ENCODE measurements around the gene ZNF536.

Gene ZNF536

DNA sequence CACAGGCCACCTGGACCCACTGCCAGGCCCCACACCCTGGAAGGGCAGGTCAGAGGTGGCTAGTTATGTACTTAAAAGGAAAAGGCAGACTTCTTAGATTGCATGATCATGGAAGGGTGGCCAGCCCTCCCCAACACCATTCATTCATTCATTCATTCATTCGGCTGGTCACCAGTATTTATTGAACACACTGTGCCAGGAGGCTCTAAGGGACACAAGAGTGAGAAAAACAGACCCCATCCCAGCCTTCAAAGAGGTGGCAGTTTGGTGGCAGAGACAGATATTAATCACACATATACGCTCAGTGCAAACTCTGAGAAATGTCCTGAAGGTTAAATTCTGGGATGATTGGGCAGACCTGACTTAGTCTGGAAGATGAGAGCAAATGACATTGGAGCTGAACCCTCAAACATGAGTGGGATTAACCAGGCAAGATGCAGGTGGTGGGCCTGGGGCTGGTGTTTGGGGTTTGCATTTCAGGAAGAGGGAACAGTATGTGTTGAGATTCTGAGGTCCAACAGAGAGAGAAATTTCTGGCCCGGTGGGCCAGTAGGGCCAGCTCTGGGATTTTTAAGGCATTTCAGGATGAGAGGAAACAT lies 147.5 kb downstream of the ZNF536 start:
- in situ Hi-C loops (cut with HindIII; ENCODE audit: low sequenced_read_pairs), result no loop called here

DNA sequence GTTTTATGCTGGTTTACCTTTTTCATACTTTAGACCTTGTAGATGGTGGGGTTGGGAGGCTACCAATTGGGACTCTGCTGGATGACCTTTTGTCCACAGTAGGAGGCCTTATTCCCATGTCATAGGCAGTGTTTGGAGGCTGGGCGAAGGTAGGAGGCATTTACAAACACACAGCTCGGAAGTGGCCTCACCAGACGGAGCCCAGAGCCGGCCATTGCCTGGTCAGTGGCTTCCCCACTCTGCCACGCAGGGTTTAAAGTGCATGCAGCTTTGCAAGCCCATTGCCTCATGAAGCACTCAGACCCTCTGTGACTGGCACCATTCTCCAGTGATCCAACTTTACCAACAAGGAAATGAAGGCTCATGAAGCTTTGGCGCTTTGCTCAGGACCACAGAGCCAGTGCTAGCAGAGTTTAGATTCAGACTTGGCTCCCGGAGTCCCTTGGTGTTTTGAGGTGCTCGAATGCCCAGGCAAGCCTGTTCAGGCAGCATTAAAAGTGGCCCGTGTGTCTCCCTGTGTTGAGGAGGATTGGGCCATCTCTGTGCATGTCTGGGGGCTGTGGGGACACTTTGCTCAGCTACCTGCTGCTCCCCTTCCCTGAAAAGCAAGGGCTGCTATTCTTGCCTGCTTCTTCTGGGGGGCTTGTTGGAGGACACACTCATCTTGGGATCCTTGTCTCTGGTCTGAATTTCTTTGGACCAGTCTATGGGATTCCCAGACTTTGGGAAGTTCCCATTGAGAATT lies 148.7 kb downstream of the ZNF536 start:
- in situ Hi-C loops (cut with HindIII; ENCODE audit: low sequenced_read_pairs), result no loop called here

DNA sequence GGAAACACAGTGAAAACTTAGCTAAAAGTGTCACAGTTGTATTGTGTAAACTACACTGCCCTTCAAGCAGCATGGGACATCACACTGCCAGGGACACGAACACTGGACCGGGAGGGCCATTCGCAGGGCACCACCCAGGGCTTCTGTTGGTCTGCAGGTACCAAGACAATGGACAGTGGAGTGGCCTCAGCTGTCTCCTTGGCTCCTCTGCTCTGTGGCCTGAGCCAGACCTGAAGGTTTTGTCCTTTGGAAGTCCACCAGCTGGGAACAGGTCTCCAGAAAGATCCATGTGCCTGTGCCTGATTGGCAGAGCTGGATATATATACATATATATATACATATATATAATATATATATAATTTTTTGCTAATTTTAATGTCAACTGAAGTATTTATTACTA lies 149.8 kb downstream of the ZNF536 start:
- in situ Hi-C loops (cut with HindIII; ENCODE audit: low sequenced_read_pairs), result no loop called here

DNA sequence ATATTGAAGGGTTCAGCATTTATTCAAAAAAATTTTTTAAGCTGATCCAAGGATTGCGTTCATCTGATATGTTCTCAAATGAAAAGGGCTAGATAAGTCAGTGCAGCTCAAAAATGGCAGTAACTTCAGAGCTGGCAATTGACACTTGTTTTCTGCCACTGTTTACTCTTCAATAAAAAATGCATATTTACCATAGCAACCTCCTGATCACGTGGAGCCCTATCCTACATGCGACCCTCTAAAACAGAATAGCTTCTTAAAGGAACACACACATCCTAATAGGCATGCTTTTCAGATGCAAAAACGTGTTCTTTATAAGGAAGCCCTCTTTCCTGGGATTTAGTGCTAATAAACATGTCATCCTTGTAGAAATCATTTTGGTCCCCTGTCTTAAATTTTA lies 150.2 kb downstream of the ZNF536 start:
- in situ Hi-C loops (cut with HindIII; ENCODE audit: low sequenced_read_pairs), result no loop called here

DNA sequence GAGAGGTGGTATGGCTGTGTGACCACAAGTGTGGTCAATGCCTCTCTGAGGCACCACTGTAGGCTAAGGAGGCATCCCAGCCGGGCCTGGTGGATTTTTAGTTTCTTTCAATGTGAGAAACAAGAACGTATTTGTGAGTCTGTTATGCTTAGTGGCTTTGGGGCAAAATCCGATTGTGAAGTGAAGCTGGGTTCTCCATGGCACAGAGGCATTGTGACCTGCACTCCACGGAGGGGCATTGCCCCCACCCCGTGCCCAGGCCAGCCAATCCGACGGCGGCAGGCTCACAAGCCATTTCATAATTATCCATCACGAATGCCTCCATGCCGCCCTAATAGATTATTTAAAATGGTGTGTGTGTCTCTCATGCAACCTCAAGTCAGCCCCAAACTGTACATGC lies 151.6 kb downstream of the ZNF536 start:
- in situ Hi-C loops (cut with HindIII; ENCODE audit: low sequenced_read_pairs), result no loop called here

DNA sequence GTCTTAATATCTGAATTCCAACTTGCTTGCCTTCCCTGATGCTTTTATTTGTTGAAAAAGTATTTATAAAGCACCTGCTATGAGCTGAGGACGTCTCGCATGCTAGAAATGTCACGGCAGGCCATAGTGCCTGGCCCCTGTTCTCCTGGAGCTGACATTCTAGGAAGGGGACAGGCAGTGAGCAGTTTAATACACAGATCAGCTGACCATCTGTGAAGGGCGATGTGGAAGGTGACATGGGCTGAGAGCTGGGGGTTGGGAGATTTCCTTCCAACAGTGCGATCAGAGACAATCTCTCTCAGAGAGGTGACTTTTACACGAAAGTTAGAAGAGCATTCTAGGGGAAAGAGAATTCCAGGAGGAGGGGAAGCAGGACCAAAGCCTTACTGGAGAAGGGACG lies 153.2 kb downstream of the ZNF536 start:
- in situ Hi-C loops (cut with HindIII; ENCODE audit: low sequenced_read_pairs), result no loop called here

DNA sequence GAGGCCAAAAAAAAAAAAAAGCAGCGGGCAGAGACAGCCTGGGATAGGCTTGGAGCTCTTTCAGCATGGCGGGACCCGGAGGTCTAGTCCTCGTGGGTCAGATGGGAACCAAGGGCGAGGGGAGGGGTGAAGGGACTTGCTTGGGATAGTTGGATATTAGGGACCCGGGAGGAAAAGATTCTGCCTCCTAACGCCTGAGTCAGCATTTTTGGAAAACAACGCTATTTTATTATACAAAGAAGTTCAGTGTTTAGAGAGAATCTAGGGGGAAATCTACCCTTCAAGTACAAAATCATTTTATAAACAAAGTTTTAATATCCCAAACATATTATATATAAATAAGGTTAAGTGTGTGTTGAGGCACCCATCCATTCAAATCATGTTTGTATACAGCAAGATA lies 156.7 kb downstream of the ZNF536 start:
- in situ Hi-C loops (cut with HindIII; ENCODE audit: low sequenced_read_pairs), result no loop called here

DNA sequence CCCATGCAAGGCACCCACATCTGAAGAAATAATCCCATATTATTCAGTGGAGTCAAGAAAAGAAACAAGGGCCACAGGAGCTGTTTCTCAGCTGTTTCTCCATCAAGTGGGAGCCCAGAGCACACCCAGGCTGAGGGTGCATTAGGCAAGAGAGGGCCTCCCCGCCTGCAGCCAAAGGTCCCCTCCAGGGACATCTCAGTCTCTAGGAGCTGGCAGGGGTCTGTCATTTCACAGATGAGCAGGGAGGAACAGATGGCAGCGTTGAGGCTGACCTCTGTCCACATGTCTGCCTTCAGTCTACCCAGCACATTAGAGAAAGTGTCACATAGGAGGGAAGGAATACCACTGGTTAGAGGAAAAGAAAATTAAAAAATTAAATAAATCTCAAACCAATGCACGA lies 157.7 kb downstream of the ZNF536 start:
- in situ Hi-C loops (cut with HindIII; ENCODE audit: low sequenced_read_pairs), result no loop called here

DNA sequence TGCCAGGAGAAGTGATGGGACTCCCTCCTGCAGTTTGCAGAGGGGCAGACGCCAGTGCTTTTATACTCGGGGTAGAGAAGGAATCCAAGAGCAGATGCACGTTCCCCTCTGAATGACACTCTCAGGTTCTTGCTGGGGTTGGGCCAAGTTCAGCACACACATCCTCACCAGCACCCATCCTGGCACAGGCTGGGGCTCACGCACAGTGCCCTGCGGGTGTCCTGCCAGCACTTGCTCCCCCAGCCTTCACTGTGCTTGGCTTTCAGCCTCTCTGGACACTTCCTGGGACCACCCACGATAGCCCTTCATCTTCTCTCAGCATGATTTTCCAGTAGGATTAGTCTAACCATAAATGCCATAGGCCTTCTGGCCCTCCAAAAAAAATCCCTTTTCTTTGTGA lies 158.6 kb downstream of the ZNF536 start:
- in situ Hi-C loops (cut with HindIII; ENCODE audit: low sequenced_read_pairs), result no loop called here

DNA sequence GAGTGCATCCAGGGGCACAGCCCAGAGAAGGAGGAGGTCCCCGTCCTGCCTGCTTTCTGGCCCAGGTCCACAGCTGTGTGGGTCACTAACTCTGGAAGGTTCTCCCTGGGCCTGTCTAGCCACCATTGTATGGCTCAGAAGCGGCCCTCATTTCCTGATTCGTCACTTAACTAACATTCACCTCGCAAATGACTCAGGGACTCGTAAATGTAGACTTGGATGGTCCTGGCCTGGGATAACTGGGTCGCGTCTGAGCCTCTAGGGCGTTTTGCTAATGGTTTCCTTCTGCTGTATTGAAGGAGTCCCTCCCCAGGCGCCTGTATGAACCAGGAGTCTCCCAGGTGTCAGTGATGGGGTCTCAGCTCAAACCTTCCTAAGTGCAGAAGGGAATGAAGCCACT lies 162.8 kb downstream of the ZNF536 start:
- in situ Hi-C loops (cut with HindIII; ENCODE audit: low sequenced_read_pairs), result no loop called here

DNA sequence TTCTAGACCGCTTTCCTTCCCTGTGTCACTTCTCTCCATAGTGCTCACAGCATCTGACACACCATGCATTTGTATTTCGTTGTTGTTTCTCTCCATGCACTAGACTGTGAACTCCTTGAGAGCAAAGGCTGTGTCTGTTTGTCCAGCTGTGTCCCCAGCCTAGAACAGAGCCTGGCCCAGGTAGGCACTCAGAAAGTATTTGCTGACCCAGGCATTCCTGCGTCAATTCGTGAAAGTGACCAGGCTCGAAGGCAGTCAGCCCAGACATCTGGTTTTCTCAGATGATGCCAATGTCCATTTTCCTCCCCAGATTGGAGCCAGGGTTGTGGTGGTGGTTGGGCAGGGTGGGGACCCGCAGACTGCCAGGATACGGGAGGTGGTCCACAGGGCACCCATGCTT lies 164.8 kb downstream of the ZNF536 start:
- in situ Hi-C loops (cut with HindIII; ENCODE audit: low sequenced_read_pairs), result no loop called here

DNA sequence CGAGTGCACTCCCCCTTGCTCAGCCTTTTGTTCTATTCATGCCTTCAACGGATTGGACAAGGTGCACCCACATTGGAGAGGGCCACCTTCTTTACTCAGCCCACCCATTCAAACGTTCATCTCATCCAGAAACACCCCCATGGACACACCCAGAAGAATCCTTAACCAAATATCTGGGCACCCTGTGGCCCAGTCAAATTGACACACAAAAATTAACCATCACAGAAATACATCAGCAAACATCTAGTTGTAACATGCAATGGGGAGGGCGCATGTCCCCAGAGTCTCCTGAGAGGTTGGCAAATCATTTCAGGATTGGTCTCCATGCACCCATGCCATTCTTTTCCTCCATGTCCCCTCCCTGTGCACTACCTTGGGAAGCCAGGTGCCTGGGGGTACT lies 167.1 kb downstream of the ZNF536 start:
- in situ Hi-C loops (cut with HindIII; ENCODE audit: low sequenced_read_pairs), result no loop called here

DNA sequence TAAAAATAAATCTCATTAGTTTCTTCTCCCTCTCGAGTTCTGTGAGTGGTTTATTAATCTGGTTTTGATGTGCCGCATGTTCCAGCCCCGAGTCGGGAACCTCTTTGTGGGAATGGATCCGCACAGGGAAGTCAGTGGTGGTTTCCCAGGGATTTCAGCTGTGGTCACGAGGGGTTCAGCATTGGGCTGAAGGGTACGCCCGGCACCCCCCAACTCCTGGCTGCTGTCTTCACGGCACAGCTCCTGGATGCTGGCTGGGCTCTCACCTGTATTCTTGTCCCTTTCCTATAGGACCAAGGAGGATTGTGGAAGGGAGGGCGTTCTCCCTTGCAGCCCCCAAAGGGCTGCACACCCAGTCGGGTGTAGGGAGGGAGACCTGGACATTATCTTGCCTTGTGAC lies 167.8 kb downstream of the ZNF536 start:
- in situ Hi-C loops (cut with HindIII; ENCODE audit: low sequenced_read_pairs), result no loop called here

DNA sequence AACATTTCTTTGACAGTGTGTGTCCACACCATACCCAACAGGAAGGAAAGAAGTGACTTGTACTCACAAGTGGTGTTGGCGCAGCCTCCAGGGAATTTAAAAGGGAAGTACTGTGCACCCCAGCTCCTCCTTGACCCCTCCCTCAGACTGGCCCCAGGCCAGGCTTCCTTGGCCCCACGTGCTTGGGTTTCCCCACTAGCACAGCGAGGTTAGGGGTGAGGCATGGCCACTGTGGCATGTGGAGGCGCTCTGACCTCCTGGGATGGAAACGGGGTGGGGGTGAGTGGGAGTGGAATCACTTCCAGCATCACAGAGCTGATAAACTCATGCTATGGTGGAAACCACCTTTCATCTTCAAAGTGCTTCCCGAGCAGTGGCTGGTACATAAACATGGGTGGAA lies 168.6 kb downstream of the ZNF536 start:
- in situ Hi-C loops (cut with HindIII; ENCODE audit: low sequenced_read_pairs), result no loop called here

DNA sequence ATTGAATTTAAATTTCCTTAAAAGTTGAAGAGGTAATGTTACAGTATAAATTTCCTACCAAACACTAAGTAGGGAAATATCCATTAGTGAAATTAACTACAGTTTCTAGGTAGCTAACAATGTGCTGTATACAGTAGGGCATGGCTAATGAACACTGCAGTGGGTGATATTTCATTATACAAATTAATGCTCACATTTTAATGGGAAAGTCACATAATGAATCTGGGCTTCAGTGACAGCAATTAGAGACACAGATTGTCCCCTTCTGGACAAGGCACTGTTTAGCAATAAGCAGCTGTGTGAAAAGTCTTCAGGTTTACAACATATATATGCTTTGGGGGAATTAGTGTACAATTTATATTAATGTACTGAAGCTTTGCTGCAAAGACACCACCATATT lies 169.4 kb downstream of the ZNF536 start:
- in situ Hi-C loops (cut with HindIII; ENCODE audit: low sequenced_read_pairs), result no loop called here

DNA sequence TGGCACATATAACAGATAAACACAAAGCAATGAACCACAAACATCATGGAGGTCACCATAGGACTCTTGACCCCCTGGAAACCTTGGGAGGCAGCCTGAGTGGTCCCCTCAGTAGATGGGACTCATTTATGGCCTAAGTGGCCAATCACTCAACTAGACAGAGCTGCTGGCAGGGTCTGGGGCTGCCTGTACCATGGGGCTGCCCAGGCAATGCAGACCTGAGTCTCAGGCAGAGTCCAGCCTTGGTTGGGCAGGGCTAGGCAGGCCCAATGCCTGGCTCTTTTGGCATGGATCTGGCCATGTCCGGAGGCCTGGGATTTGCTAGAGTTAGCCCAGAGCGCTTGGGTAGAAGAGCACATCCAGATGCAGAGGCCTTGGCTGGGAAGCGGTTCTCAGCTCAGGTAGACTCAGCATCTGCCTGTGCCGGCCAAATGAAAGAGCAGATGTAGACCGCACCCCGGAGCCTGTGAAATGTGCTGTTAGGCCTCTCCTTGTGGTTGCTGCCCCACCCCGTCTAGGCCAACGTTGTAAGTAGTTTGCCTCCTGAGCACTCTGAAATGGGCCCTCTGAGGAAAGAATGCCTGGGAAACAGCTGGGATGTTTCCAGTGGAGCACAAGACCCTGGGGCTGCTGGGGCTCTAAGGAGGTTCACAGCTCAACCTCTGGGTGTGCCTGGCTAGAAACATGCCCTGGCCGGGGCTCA lies 171.2 kb downstream of the ZNF536 start:
- in situ Hi-C loops (cut with HindIII; ENCODE audit: low sequenced_read_pairs), result no loop called here

DNA sequence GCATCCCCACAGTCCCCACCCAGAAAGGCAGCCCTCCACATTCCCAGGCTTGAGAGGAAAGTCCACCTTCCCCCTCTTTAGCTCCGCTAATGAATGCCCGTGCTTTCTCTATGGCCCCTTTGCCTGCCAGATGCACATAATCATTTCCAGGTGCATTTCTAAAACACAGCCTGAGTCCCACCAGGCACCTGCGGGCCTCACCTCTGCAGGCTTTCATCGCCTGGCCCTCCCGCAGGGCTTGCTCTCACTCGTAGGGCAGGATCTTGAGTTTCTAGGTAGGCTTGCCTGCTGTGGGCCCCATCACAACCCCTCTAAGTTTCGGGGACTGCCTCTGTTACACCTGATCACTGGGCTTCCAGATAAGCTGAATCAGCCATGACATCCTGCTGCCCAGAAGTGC lies 173.6 kb downstream of the ZNF536 start:
- in situ Hi-C loops (cut with HindIII; ENCODE audit: low sequenced_read_pairs), result no loop called here

DNA sequence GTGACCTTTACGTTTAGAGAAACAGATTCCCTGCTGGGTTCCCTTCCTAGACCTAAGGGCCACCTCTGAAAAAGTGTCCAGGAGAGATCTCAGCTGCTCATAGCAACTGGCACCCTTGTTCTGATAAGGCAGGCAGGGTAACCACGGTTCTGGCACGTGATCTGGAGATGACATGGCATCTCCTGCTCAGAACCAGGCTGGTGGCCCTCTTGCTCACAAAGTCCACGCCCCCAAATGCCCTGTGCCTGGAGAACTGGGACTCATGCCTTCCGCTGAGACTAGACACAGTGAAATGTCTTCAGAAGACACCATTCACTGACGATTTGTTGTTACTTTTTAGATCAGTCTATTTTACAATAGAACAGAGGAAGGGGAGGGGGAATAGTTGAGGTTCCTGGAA lies 174.1 kb downstream of the ZNF536 start:
- in situ Hi-C loops (cut with HindIII; ENCODE audit: low sequenced_read_pairs), result no loop called here

DNA sequence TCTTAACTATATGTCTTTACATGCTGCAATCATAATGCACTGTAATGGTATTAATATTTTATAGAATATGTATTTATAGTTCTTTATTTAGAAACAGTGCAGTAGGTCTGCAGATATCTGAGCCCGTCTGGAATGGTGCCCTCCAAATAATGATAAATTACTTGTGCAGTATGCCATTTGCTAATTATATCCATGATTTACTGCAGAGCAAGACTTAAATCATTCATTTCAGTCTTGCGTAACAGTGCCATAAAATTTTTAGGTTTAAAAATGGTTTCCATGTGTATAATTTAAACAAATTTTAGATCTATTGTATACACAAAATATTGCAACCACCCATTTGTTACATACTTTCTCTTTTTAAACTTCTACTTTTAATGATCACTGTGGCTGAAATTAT lies 175.1 kb downstream of the ZNF536 start:
- in situ Hi-C loops (cut with HindIII; ENCODE audit: low sequenced_read_pairs), result no loop called here

DNA sequence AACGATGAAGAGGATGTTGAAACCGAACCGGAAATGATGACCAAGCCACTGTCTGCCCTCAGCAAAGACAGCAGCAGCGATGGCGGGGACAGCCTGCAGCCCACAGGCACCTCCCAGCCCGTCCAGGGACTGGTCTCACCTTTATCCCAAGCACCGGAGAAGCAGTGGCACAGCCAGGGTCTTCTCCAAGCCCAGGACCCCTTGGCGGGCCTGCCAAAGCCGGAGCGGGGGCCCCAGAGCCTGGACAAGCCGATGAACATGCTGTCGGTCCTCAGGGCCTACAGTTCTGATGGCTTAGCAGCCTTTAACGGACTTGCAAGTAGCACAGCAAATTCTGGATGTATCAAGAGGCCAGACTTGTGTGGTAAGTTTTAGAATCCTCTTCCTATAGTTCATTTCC lies 177.0 kb downstream of the ZNF536 start:
- in situ Hi-C loops (cut with HindIII; ENCODE audit: low sequenced_read_pairs), result no loop called here

DNA sequence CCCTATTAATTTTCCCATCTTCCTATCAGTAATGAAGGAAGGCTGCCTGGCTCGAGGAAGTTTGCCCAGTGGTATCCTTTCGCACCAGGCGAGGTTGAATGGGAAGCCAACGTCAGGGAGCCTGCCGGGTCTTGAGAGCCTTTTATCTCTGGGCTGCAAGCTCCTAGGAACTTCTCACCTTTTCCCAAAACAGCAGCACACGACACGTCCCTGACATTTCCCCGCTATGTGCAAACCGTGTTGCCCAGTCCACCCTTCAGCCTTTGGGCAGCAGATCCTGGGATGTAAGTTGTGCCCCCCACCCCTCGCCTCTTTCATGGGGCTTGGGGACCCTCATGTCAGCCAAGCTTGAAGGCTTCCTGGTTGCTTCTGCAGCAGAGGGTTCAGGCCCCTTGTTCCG lies 179.1 kb downstream of the ZNF536 start:
- in situ Hi-C loops (cut with HindIII; ENCODE audit: low sequenced_read_pairs), result no loop called here

DNA sequence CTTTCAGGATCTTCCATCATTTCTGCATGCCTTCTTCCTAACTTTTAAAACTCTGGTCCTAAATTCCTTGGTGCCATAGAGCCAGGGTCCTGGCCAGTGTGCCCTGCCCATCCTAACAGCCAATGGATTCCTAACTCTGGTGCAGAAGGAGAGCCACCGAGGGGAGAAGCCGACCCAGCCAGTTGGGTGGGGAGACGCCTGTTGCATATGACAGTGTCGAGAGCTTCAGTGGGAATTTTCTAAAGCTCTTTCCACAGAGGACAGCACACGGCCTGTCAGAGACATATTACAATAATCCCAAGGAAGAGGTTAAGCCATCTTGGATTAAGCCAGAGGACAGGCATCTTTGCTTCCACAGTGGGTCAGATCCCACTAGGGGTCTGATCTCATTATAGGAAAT lies 180.4 kb downstream of the ZNF536 start:
- in situ Hi-C loops (cut with HindIII; ENCODE audit: low sequenced_read_pairs), result no loop called here
